ENCODE results near the gene EXOSC10. TPM values are rescaled to one million over a fixed set of nuclear protein-coding genes. Genes with fewer than 3 reads are reported as not detected.
"Not testable (repeated sequence)": the region's sequence is repeated elsewhere in the genome, so short reads cannot be mapped to it uniquely, and the experiment has no call there.

The EXOSC10 gene
- total RNA-seq, 2 donors from 2014 or later = 70.2 to 84.6 TPM

- DNase-seq (no peak), ATAC-seq (replicated peaks in 1 of 2) (no peak)
- H3K4me1 Mint-ChIP-seq (ENCODE audit: low read depth) = peaks cover 28% of the 10 kb centered on the region
- H3K4me3 Mint-ChIP-seq = no peak overlapping the region
- H3K27me3 Mint-ChIP-seq (ENCODE audit: low read depth) = no peaks in the 10 kb centered on the region
- H3K27ac Mint-ChIP-seq = no peak overlapping the region
- no peaks in the 10 kb centered on the region for H3K9me3 Mint-ChIP-seq
- peaks cover 6 to 10% of the 10 kb centered on the region in 2 donors for H3K36me3 Mint-ChIP-seq (ENCODE audit: insufficient read depth in 2 of 2)
These were observed 45.5 kb downstream of the EXOSC10 start for GRCh38 chr1:11054181-11054580.

- no peaks in the 10 kb centered on the region for H3K9me3 Mint-ChIP-seq
- DNase-seq (no peak), ATAC-seq (replicated peaks in 1 of 2) (no peak)
- H3K4me1 Mint-ChIP-seq (ENCODE audit: low read depth) = peaks cover 24% of the 10 kb centered on the region
- peaks cover 4 to 7% of the 10 kb centered on the region in 2 donors for H3K36me3 Mint-ChIP-seq (ENCODE audit: insufficient read depth in 2 of 2)
- no peaks in the 10 kb centered on the region for H3K27me3 Mint-ChIP-seq (ENCODE audit: low read depth)
- no peak overlapping the region for H3K4me3 Mint-ChIP-seq
- H3K27ac Mint-ChIP-seq = no peak overlapping the region
These were observed 45.9 kb downstream of the EXOSC10 start for GRCh38 chr1:11053758-11054137.

- Mint-ChIP-seq H3K36me3 (ENCODE audit: insufficient read depth in 2 of 2) (peaks cover 2 to 7% of the 10 kb centered on the region in 2 donors), H3K27ac (no peak overlapping the region), H3K4me1 (ENCODE audit: low read depth) (peaks cover 17% of the 10 kb centered on the region), H3K27me3 (ENCODE audit: low read depth) (no peaks in the 10 kb centered on the region), H3K4me3 (no peak overlapping the region), H3K9me3 (no peaks in the 10 kb centered on the region)
- DNase-seq (no peak), ATAC-seq (replicated peaks in 1 of 2) (peak; percentile 17 to 18)
These were observed 46.6 kb downstream of the EXOSC10 start for GRCh38 chr1:11052839-11053757.

- no peak overlapping the region for H3K4me3 Mint-ChIP-seq
These were observed 47.7 kb downstream of the EXOSC10 start for GRCh38 chr1:11051781-11052511.

GRCh38 chr1:11051121-11051520 lies 48.5 kb downstream of the EXOSC10 start:
- H3K4me1 Mint-ChIP-seq (ENCODE audit: low read depth); H3K36me3 Mint-ChIP-seq (ENCODE audit: insufficient read depth in 2 of 2); ATAC-seq (replicated peaks in 1 of 2); H3K27me3 Mint-ChIP-seq (ENCODE audit: low read depth); H3K27ac Mint-ChIP-seq; DNase-seq; H3K9me3 Mint-ChIP-seq; H3K4me3 Mint-ChIP-seq: not testable (repeated sequence)

More at GRCh38 chr1:11051781-11052511, 47.7 kb downstream of the EXOSC10 start:
- Mint-ChIP-seq H3K9me3 (no peaks in the 10 kb centered on the region), H3K4me1 (ENCODE audit: low read depth) (peaks cover 7% of the 10 kb centered on the region), H3K27ac (no peak overlapping the region), H3K36me3 (ENCODE audit: insufficient read depth in 2 of 2) (peaks cover 0 to 2% of the 10 kb centered on the region in 2 donors), H3K27me3 (ENCODE audit: low read depth) (no peaks in the 10 kb centered on the region)
- ATAC-seq (replicated peaks in 1 of 2) = no peak
- DNase-seq = no peak

- DNase-seq (no peak), ATAC-seq (replicated peaks in 1 of 2) (no peak)
- Mint-ChIP-seq H3K9me3 (no peaks in the 10 kb centered on the region), H3K27ac (no peak within 1 kb of the TSS), H3K4me3 (no peak within 1 kb of the TSS), H3K27me3 (ENCODE audit: low read depth) (no peaks in the 10 kb centered on the region), H3K4me1 (ENCODE audit: low read depth) (peaks cover 1% of the 10 kb centered on the region), H3K36me3 (ENCODE audit: insufficient read depth in 2 of 2) (no peaks in the 10 kb centered on the region)
These were observed 52.9 kb downstream of the EXOSC10 start, which contains the start of gene MASP2 for GRCh38 chr1:11046625-11047365. MASP2 (minus strand) TSS chr1:11047239; CDS start chr1:11047207, 32 bp downstream.

- no peaks in the 10 kb centered on the region for H3K4me1 Mint-ChIP-seq (ENCODE audit: low read depth)
- H3K27me3 Mint-ChIP-seq (ENCODE audit: low read depth) = no peaks in the 10 kb centered on the region
- no peak overlapping the region for H3K27ac Mint-ChIP-seq
- H3K36me3 Mint-ChIP-seq (ENCODE audit: insufficient read depth in 2 of 2) = no peaks in the 10 kb centered on the region
- H3K4me3 Mint-ChIP-seq = no peak overlapping the region
- ATAC-seq (replicated peaks in 1 of 2) (no peak), DNase-seq (no peak)
- no peaks in the 10 kb centered on the region for H3K9me3 Mint-ChIP-seq
These were observed 53.5 kb downstream of the EXOSC10 start for GRCh38 chr1:11046270-11046566.

- H3K36me3 Mint-ChIP-seq (ENCODE audit: insufficient read depth in 2 of 2) = no peaks in the 10 kb centered on the region
- H3K4me1 Mint-ChIP-seq (ENCODE audit: low read depth) = no peaks in the 10 kb centered on the region
- no peaks in the 10 kb centered on the region for H3K9me3 Mint-ChIP-seq
- ATAC-seq (replicated peaks in 1 of 2) (no peak), DNase-seq (no peak)
- H3K27me3 Mint-ChIP-seq (ENCODE audit: low read depth) = no peaks in the 10 kb centered on the region
- H3K27ac Mint-ChIP-seq = no peak overlapping the region
- no peak overlapping the region for H3K4me3 Mint-ChIP-seq
These were observed 54.0 kb downstream of the EXOSC10 start for GRCh38 chr1:11045428-11046269.

- no peaks in the 10 kb centered on the region for H3K27me3 Mint-ChIP-seq (ENCODE audit: low read depth)
- no peak overlapping the region for H3K4me3 Mint-ChIP-seq
- H3K36me3 Mint-ChIP-seq (ENCODE audit: insufficient read depth in 2 of 2) = no peaks in the 10 kb centered on the region
- DNase-seq (no peak), ATAC-seq (replicated peaks in 1 of 2) (no peak)
- no peaks in the 10 kb centered on the region for H3K4me1 Mint-ChIP-seq (ENCODE audit: low read depth)
- H3K9me3 Mint-ChIP-seq = no peaks in the 10 kb centered on the region
- no peak overlapping the region for H3K27ac Mint-ChIP-seq
These were observed 54.7 kb downstream of the EXOSC10 start for GRCh38 chr1:11044849-11045427.

- Mint-ChIP-seq H3K4me3 (no peak overlapping the region), H3K36me3 (ENCODE audit: insufficient read depth in 2 of 2) (no peaks in the 10 kb centered on the region), H3K27ac (no peak overlapping the region), H3K4me1 (ENCODE audit: low read depth) (no peaks in the 10 kb centered on the region), H3K9me3 (no peaks in the 10 kb centered on the region), H3K27me3 (ENCODE audit: low read depth) (no peaks in the 10 kb centered on the region)
- DNase-seq = no peak
- ATAC-seq (replicated peaks in 1 of 2) = no peak
These were observed 55.4 kb downstream of the EXOSC10 start for GRCh38 chr1:11044086-11044848.

GRCh38 chr1:11042995-11043874 lies 56.4 kb downstream of the EXOSC10 start:
- Mint-ChIP-seq H3K4me1 (ENCODE audit: low read depth) (no peaks in the 10 kb centered on the region), H3K9me3 (no peaks in the 10 kb centered on the region), H3K4me3 (no peak overlapping the region), H3K27ac (no peak overlapping the region), H3K36me3 (ENCODE audit: insufficient read depth in 2 of 2) (no peaks in the 10 kb centered on the region), H3K27me3 (ENCODE audit: low read depth) (no peaks in the 10 kb centered on the region)
- ATAC-seq (replicated peaks in 1 of 2) (no peak), DNase-seq (no peak)
